HG03280 (cell line): ENCODE data around the gene CCDC192.
"Not testable (repeated sequence)": the region's sequence is repeated elsewhere in the genome, so short reads cannot be mapped to it uniquely, and the experiment has no call there.

ENCODE experiments used
- ATAC-seq: cut with Tn5 transposase; IDR thresholded peaks from one replicate; pipeline ENCODE4 v1.9.1; 2021; ENCODE audit warnings: mild to moderate bottlenecking, moderate library complexity; ENCODE audit not compliant: unreplicated experiment

Gene CCDC192

GRCh38 chr5:127839496-127840197, 136.5 kb downstream of the CCDC192 start:
- peak; percentile 33 for ATAC-seq

DNA sequence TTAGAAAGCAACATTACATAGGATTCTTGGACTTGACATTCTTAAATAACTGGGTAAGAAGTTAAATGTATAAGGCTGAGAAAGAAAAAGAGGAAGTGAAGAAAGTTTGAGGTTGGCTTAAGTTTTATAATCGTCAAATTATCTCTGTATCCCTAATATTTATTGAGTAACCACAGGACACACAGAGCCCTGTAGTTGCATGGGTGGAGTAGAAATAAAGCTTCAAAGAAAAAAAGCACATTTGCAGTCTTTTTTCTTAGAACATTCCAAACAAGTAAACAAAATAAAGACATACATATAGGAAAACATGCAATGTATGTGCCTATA, 137.0 kb downstream of the CCDC192 start:
- ATAC-seq: peak; percentile 57

- ATAC-seq: no peak
These were observed 137.6 kb downstream of the CCDC192 start for GRCh38 chr5:127840809-127841208.

GRCh38 chr5:127844581-127845021, 141.4 kb downstream of the CCDC192 start:
- no peak for ATAC-seq

DNA sequence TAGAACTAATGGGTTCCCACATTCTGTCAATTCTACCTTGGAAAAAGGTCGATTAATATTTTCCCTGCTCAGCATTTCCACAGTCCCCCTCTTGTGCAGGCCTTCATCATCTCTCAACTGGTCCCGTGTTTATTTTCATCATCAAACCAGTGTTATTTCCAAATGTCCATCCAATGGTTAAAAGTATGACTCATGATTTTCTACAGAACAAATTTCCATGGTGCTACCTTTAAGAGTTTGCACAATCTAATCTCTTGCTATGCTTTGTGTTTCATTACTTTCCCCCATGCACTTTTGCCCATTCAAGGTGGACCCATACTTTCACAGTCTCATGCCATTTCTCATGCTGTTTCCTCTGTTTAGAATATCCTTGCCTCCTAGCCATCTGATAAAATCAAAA, 143.7 kb downstream of the CCDC192 start:
- no peak for ATAC-seq

GRCh38 chr5:127847641-127848040, 144.4 kb downstream of the CCDC192 start:
- ATAC-seq: not testable (repeated sequence)

- ATAC-seq: no peak
These were observed 144.9 kb downstream of the CCDC192 start for GRCh38 chr5:127848098-127848497.

DNA sequence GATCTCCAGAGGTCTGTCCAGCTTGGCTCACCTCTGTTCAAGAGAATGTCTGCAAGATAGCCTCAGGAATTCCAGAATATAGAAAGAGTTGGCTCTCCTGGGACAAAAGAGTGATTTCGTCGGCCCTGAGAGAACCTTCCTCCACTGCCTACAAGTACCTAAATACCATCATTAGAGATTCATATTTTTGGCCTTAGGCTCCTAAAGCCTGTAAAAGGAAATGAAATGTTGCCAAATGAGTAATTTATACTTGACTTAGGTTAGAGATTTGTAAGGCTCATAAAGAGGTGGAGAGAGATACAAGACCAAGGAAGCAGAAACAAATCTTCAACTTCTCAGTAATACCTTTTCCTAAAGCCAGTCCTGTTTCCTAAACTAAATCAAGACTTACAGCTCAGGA, 146.2 kb downstream of the CCDC192 start:
- no peak for ATAC-seq

DNA sequence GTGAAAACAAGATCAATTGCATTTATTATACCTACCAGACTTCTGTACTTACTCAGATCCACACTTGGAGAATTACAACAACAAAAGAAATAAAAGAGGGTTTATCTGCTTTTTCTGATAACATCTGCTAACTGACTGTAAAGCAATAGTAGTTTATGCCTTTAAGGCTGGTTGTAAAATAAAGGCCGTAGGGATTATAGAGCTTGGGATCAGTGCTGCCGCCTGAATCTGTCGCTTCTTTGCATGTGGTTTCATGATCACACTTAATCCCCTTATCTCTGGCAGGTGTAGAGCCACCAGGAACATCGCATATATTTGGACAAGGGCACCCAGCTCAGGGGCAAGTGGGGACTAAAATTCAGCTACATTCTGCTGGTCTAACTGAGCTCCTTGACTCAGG, 146.7 kb downstream of the CCDC192 start:
- ATAC-seq: no peak

DNA sequence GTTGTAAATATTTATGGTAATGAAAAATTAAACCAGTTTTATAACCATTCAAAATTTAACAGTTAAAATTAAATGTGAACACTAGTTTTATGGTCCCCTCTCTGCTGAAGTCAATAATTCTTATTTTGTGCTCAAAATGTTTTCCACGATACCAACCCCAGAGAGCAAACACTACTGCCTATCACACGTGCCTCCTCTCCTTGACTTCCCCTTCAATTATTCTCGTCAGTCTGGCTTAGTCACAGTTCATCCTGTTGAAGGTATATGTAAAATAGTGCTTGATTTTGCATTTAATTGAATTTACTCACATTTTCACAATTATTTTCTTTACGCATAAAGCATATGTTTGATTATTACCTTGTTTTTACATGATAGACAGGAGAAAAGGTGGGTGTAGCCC, 148.8 kb downstream of the CCDC192 start:
- no peak for ATAC-seq

DNA sequence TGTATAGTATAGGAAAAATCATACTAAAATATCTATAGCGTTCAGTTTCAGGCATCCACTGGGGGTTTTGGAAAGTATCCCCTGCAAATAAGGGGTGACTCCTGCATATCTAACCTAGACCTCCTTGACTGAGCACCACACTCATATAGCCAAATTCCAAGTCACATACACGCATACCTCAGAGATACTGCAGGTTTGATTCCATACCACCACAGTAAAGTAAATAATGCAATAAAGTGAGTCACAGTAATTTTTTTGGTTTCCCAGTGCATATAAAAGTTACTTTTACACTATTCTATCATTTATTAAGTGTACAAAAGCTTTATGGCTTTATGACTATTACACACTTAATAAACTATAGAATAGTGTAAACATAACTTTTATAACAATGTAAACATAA, 151.3 kb downstream of the CCDC192 start:
- ATAC-seq: no peak

- ATAC-seq: no peak
These were observed 153.1 kb downstream of the CCDC192 start for GRCh38 chr5:127856292-127856691.

DNA sequence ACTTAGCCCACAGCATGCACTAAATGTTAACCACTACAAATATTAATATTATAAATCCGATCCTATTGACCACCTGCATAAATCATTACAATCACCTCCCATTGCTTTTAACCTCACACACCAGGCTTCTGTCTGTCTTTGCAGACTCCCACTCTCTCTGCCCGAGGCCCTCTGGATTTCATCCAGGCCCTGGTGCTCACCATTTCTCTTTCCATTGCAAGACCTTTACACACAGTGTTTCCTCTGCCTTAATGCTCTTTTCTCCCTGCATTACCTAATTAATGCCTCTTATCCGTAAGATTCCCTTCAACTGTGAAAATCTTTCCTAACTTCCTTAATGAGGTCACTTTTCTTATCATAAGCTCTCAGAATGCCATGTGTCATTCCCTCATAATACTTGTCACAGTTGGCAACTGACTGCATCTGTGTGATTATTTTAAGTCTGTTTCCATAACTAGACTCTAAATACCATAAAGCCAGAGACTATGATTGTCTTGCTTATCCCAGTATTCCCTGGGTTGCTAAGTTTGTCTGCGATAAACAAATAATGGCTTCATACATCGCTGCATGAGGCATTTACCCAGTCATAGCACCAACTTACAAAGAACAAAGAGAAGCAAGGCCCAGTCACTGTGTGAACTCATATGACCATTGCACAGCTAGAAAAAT, 155.1 kb downstream of the CCDC192 start:
- no peak for ATAC-seq

GRCh38 chr5:127860291-127860690, 157.1 kb downstream of the CCDC192 start:
- ATAC-seq: no peak

GRCh38 chr5:127863161-127863560, 160.0 kb downstream of the CCDC192 start:
- no peak for ATAC-seq

DNA sequence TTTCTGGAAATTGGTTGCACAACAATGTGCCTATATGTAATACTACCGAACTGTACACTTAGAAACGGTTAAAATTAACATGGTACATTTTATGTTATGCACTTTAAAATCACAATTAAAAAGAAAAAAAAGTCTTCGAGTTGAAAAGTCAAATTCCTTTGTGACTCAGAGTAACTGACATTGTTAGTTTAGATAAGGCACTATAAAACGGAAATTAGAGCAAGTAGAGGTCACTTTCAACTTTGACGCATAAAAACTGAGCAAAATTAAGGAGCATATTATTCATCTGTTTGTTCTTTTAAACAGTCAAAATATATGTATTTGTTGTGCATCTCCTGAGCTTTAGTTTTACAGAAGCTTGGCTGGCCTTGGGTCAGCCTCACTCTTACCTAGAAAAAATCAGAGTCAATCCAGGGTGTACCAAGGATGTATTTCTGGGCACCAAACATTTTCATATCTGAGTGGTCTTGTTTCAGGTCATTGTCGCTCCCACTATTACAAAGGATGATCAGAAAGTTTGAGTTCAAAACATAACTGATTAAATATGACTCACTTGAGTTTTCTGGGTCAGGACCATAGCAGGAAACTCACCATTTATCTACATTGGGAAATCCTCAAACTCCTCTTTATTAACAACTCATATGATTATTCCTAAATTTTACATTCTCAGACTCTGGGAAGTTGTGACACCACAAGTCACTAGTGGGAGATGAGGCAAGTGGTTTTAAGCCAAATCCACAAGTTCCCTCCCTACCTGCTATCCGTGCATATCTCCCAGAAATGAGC, 160.6 kb downstream of the CCDC192 start:
- ATAC-seq: no peak

DNA sequence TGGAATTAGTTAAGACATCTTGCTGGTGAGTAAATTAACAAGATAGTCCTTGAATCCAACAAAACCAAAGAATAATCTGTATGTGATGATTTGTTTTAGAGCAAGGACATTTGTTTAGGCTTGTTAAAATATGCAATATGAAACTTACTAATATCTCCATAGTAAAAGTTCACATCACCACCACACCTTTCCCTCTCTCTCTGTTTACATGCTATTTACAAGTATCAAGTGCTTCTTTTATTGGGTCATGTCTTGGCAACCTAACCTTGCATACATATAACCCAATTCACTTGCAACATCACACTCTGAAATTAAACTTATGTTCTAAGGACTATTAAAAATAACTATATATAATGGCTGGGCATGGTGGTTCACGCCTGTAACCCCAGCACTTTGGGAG, 161.3 kb downstream of the CCDC192 start:
- ATAC-seq: no peak

DNA sequence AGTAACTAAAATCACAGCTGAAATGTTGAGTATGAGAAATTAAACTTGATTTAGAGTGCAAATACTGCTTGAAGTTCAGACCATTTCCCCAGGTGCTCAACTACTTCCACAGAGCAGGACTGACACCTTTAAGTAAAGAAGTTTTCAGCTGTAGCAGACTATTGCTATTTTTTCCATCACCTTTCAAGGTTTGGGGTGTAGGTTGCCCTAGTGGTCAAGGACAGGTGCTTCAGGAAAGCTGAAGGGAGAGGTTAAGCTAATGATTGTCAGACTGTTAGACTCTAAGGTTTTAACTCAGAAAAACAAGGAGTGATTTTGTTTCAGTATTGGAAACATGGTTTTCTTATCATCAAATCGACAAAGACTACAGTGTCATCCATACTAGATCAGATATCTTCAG, 162.1 kb downstream of the CCDC192 start:
- no peak for ATAC-seq

GRCh38 chr5:127867022-127867783, 164.0 kb downstream of the CCDC192 start:
- ATAC-seq: no peak

- ATAC-seq: no peak
These were observed 167.7 kb downstream of the CCDC192 start for GRCh38 chr5:127870914-127871313.

DNA sequence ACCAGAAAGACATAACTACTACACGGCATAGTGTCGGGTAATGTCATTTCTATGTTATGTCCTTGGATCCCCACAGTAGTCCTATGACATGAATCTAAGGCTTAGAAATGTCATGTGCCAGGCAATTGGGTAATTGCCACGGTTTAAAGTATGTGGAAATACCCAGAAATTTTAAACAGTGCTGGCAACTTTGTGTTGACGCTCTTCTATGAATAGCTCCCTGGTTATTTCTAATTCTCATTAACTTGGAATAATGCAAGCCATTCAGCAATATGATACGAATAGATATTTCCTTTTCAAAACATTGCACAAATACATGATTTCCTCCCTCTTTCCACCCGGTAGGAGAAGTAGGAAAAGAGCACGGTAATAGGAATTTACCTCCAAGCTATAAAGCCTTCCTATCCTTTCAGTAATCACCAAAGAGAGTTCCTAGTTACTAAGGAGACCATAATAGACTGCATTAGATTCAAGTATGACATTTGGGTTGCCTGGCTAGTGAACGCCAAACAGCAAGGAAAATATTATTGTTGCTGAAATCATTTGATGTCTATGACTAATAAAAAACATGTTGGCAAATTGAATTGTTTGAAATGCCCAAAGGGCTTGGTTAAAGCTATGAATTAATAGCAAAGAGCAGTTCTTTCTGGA, 168.4 kb downstream of the CCDC192 start:
- no peak for ATAC-seq
